Kidney capillary endothelial cell (primary cell): ENCODE data around the gene ATP13A5.

Experiments used
- DNase-seq: peaks from one replicate; pipeline ENCODE4 v3.0.0-alpha.2; 2018; ENCODE audit warnings: low spot score

The ATP13A5 gene

DNA sequence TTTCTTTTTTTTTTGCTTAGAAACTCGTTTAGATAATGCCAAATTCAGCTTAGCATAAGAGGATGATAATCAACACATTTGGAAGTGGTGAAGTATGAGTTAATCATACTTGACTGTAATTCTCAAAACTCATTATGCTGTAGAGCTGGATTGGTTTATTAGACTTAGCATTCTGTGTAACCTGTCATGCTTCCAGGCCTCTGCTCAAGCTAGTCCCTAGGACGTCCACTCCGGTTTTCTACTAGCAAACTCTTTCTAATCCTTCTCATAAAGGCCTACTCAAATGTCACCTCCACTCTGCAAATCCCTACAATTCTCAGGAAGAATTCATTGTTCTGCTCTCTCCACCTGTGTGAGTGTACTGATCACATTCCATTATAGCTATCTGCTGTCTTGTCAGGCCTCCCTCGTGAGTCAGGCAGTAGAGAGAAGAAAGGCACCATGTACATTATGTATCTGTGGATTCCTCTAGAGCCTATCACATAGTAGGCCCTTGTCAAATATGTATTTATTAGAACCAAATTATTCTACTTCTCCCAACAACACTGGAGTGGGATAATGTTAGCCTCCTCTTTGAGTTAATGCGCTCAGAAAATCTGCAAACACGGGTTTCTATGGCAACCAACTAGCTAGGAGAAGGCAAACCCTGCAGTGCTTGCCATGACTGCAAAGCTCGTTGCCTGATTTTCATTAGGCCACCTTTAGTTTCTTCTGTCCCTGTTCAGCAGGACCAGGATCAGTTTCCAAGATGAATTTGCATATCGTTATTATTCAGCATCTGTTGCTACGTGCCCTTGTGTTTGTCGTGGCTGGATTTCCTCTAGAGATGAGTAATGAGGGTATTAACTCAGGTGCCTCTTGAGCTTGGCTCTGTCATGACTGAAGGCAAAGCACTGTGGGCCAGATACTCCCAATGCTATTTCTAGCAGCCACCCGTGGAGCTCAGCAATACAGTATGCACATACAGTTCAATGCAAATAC lies 30.7 kb downstream of the ATP13A5 start:
- no peak for DNase-seq

DNA sequence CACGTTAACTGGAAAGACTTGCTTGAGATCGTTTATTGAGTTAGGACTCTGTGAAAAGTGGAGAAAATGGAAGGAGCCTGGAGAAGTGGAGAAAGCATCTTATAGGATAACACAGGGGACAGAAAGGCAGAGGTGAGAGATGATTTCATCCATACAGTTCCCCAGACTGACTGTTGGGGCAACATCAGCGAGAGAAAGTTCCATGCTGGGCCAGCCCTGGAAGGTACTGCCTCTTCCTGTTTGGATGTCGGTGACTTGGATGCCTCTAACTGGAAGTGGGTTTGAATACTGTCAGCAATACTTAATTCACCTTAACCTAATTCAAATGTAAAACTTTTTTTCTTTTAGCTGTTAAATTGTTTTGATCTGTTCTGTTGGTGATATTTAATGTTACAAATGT lies 32.3 kb downstream of the ATP13A5 start:
- no peak for DNase-seq

DNA sequence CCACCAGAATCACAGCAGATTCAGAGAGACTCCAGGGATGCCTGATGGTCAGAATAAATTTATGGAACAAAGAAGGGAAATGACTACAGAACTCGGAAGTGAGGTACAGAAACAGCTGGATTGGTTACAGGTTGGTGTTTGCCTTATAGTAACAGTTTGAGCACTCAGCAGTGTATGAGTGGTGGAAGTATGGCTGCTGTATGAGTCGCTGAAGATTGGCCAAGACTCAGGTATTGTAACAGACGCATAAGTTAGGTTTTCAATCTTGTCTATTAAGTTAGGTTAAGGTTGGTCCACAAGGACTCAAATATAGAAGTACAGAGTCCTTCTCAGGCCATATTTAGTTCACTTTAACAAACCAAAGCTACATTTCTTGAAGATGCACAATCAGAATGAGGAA lies 33.1 kb downstream of the ATP13A5 start:
- peak; percentile 38 for DNase-seq

DNA sequence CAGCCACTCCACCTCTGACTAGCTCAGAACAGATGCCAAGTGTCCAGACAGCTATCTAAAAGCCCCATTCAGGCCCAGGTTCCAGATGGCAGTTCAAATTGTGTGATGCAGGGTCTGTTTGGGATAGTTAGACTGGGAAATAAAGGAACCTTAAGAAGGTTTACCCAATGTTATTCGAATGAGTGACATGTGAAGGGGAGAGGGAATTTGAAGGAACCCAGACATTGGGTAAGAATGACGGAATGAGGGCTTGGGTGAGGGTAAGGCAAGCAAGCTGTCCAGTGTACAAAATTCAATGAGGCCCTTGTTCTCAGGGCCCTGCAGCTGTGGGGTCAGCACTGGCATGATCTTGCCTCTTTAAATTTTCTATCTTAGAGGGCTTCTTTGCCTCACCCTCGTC lies 34.1 kb downstream of the ATP13A5 start:
- DNase-seq: no peak

DNA sequence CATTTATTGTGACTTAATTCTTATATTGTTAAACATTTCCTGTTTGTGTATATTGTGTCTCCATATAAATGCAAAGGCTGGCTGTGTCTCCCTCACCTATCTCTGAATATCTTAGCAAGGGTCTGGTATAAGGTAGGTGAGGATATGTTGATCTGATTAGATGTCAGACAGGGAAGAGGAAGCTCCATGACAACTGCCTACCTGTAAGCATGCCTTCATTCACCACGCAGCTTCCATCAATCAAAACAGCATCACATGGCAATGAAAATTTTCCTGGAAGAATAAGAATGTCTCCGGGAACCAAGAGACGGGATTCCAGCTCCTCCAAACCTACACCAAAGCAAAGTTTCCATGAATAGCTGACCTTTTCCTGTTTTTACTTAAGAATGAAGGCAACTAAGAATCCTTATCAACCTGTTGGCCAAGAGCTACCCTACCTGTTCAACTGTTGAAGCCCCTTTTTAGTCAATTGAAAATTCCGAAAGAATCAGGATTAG lies 34.8 kb downstream of the ATP13A5 start:
- no peak for DNase-seq

DNA sequence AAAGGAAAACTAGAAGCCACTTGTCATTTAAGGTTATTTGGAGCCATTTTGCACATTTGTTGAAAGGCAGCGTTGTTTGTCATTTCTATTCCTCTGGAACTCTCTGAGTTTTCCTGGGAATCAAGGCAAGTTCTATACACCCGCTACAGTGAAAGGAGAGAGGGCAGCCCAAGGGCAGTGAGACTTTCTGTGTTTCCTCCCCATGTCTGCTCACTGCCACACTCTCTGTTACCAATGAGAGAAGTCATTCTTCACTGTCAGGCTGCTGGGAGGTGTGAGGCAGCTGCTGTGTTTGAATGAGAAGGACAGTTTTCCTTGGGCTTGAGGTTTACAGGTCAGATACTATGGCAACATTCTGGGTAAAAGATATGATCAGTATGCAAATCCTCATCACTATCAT lies 36.0 kb downstream of the ATP13A5 start:
- no peak for DNase-seq

DNA sequence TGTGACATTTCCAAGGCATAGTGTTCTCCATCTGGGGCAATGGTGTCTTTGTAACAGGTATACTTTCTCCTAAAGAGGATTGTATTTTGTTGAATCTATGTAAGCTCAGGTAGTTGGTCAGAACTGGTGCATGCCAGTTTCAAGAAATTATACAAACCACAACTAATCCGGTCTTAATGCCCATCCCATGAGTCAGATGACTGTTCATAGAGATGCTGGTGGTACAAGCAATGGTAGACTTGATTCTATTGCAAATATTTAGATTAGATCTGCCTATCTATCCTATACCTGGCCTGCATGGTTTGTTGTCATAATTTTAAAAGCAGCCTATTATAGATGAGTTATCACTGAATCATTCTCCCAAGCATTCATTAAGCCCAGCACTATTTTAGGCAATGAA lies 43.5 kb downstream of the ATP13A5 start:
- DNase-seq: no peak

DNA sequence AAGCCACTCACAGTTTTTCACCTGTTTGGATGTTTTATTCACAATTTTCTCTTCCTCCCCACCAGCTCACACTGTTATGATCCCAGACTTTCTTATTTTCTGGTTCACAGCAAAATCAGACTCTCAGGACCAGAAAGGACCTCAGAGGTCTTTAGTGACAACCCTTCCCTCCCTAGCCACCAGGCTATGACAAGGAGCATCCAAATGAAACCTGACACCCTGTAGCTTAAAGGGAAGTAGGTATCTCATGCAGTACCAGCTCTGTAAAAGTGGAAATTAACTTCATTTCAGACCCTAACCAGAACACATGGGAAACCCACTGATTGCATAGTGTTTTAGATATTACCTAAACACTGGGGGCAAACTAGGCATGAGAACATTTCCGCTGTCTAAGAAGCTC lies 45.3 kb downstream of the ATP13A5 start:
- DNase-seq: no peak

DNA sequence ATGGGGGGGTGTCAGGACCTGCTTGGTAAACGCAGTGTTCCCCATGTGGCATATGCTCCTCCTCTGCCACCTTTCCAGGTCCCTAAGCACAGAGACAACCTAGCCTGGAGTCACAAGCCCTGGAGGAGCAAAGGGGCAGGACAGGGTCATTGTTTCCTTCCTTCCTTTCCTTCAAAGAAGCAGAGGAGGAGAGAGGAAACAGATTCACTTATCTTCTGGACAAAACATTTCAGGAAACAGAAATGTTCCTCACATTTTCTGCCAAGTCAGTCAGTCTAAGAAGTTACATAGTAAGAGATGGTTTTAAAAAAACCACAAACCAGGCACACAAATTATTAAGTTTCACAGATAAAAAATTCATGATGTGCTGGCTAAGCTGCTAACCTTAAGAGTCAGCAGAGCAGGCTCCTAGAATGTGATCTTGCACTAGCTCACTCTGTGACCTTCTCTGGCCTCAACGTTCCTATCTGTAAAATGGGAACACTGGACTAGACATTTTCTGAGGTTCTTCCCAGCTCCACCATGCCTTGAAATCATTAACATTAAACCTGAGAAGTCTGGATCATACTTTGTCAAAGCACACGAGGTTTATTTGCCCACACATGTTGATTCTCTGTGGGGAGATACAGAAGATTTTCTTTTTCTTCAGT lies 47.9 kb downstream of the ATP13A5 start:
- no peak for DNase-seq

DNA sequence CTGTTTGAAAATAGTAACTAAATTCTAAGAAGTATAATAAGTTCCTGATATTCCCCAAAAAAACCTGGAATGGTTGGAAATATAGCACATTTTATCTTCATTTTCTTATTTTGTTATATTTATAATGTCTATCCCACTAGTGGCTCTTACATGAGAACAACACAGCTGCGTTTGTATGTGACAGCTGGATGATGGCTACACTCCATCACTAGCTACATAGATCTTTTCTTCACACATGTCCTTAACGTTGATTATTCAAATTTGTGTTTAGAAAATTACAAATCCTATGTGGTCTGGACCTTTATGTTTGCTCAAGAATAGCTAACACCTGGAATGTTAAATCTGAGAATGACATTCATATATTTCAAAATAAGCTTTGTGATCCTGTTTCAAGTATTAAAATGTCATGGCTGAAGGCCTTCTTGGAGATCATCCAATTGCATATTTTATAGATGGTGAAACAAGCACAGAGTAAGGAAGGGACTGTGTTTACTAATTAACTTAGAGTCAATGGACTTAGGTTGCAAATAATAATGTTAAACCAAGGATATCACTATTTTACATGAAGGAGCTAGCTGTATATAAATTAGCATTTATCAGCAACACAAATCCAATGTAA lies 60.8 kb downstream of the ATP13A5 start:
- no peak for DNase-seq

DNA sequence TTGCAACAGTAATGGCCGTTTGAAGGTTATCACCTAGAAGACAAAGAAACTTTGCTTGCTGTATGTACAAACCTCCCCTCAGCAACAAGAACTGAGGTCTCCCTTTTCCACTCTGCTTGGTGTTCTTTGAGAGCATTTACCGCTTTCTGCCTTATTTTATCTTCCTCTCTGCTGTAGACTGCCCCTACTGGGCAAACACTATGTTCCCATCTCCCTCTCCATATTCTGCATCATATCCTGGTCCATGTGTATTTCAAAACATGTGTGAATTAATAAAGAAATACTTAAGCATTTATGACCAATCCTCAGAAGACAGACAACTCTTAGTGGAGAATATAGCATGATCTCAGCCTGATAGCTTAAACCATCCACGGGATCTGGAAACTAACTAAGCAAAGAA lies 64.4 kb downstream of the ATP13A5 start:
- DNase-seq: no peak

DNA sequence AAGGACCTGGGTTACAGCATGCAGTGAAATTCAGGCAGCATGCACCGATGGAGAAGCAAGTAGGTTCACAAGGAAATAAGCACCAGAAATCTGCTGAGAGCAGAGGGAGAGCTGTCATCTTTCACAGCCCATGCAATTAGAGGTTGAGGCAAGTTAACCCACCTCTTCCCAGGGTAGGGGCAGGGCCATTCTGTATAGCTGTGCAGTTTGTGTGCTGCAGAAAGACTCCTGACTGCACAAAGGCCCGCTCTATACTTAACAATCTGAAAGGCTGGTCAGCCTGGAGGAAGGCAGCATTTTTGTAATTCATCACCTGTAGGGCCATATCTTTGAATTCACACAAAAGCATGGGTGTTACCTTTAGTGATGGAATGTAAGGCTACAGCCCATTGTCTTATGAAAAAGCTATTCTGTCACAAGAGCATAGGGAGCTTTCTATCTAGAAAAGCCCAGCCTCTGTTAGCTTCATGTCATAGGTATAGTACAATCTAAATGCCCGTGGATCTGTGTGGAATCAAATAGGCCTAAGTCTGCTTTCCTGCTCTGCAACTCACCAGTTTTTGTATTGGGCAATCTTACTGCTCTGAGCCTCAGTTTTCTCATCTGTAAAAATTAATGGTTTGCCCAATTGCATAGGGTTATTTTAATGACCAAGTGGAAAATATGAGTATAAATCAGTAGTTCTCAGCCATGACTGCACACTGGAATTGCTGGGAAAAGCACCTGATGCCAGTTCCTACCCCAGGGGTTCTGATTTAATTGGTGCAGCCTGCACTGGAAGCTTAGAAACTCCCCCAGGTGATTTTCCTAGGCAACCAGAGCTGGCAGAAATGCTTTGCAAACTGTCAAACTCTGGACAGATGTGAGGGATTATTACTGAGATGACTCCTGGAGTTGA lies 65.2 kb downstream of the ATP13A5 start:
- DNase-seq: no peak

DNA sequence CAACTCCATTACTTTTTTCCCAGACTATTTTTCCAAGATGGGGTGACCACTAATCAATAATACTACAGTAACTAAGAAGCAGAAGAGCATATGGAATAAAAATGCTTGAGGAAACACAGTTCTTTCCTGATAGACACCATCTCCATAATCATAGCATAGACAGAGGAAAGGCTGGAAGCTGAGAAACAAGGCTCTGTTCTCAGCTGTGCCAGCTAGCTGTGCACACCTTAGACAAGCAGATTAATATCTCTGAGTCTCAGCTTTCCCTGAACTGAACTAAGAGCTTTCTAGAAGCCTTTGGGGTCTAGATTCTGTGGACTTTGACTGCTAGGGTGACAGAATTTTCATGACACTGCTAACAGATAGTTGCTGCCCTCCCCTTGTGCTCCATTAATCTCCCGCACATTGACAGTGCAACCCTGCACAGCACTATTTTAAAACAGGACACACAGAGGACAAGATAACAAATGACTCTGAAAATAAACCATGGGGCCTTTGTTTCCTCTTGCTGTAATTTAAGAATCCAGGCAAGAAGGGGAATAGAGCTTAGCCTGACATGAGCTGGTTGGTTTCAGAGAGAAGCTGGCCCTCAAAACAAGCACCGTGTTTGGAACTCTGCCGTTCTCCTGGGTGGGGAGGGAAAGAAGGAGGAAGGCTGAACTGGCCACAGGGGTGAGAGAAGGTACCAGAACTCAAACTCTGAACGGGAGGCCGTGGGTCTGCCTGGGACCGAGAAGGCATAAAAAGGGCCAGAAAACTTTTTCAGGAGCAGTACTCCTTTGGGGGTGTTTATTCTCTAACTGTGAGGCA lies 67.4 kb downstream of the ATP13A5 start:
- no peak for DNase-seq

DNA sequence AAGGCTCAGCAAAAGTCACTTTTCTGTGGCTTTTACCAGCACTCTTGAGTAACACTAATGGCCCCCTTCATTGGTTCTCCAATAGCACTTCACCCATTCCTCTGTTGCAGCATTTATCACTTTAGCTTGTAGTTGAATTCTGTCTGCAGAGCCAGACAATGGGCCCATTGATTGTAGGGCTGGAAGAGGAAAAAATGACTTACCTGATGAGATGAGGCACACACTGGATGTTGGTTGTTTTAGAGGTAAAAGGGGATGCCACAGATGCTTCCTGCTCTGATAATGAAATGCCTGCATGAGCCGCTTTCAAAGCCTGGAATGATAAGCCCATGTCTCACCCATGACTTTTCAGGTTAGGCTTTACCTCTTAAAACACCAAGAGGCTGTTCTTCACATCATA lies 73.2 kb downstream of the ATP13A5 start:
- DNase-seq: no peak

DNA sequence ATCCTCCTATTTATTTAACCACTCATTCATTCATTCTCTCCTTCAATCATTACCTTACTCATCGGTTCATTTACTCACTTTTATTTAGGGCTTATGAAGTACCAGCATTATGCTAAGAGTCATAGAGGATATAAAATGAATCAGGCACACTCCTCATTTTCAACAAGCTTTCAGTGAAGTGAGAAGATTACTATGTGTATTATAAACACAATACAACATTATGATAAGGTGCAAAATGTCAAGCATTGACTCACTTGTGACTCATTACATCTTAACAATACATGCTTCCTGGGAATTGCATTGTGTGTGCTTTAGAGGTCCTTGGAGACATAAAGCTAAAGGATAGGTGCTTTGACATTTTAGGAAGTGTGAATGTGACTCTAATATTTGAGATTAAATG lies 77.1 kb downstream of the ATP13A5 start:
- peak; percentile 96 for DNase-seq

DNA sequence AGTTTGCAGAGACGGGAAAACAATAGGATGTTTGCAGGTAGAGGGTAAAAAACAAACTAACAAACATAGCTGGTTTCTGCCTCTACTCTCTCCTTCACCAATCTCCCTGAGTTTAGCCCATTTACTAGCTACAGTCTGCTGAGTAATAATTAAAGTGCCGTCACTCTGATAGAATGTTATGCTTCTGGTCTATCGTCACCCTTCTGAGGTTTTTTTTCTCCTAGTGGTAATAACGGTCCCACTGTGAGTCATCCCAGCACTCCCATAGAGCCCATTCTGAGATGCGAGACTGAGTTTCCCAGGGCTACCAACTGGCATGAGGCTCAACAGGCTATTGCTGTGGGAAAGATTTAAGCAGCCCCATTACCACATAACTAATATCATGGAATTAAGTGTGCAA lies 81.1 kb downstream of the ATP13A5 start:
- peak; percentile 34 for DNase-seq

DNA sequence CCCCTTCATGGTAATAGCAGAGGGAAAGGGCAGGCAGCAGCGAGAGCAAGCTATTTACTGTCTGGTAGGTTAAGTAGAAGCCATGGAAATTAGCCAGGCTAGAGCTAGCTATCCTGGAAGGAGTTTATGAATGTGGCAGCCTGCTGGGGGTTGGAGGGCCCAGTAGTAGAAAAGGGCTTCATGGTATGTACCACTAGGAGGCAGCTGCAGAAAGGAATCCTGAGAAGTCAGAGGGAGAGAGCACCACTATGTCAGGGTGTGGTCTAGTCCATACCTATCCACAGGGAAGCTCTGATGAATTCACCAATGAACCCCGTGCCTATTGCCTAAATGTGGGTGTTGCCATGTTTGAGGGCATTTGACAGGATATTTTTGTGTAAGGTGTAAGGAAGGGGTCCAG lies 82.6 kb downstream of the ATP13A5 start:
- no peak for DNase-seq

DNA sequence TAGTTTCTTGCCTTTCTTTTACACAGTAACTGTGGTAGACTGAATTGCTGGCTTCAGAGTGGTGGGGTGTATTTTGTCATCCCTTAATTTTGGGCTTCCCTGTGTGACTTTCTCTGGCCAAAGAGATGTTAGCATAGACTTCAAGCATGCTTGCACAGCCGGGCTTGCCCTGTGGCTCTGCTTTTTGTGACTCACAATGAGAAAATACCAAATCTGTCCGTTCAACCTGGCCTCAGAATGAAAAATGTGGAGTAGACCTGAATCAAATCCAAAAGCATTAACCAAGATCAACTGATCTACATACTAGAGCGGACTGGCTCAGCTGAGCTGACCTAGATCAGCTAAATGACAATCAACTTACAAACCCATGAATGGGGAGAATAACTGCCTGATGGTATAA lies 86.2 kb downstream of the ATP13A5 start:
- no peak for DNase-seq

DNA sequence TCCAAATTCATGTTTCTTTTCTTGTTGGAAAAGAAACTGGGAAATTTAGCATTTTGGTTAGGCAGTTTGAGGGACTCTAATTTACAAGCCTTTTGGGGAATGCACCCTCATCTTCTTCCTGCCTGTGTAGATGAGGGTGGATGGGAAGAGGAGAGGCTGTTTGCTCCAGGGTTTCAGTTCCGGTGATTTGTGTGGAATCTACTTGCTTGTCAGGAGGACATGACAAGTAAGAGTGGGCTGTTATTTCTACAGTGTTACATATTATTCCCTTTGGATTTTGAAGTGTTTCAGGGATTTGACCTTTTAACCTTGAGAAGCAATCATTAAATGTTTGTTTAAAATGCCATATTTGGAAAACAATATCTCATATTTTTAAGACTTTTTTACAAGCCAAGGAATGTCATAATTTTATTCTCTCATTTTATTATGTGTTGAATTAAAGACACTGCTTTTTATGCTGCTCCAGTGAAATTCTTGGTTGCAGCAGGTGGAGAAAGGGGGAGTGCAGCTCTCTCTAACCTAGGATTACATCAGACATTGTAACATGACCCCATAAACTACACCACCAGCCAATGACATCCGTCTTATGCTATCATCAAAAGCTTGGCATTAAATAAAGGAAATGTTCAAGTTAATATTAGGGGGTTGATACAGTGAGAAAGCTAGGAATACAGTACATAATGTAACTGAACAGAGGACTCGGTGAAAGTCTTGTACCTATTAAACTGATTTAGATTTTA lies 107.3 kb downstream of the ATP13A5 start:
- no peak for DNase-seq

DNA sequence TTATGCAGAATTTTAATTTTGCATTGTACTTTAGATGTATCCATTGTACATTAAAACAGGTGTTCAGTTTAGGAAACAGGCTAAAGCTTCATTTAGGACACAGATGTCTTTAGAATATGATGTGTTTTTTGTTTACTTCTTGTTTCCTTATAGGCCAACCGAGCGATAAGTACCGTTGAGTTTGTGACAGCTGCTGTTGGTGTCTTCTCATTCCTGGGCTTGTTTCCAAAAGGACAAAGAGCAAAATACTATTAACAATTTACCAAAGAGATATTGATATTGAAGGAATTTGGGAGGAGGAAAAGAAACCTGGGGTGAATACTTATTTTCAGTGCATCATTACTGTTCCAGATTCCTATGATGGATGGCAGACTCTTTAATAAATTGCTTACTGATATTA lies 108.1 kb downstream of the ATP13A5 start:
- DNase-seq: no peak
